Pancreas (tissue), 10 donors: ENCODE data around the gene CKLF. TPM values are rescaled to one million over a fixed set of nuclear protein-coding genes. Genes with fewer than 3 reads are reported as not detected.

Experiments
- ATAC-seq, 4 donors: fragments of 200-7000 bp; cut with Tn5 transposase; one replicate each; pipeline versions ENCODE4 v1.8.0 to v1.9.1; 2020; ENCODE audit warnings: mild to moderate bottlenecking in 4 of 4, moderate library complexity in 4 of 4
- DNase-seq, 6 donors: peaks; one replicate each; pipeline ENCODE4 v3.0.0-alpha.2; 2020
- FAIRE-seq: peaks from 2 replicates; lab custom pipeline; 2012; peaks lifted over from hg19 to GRCh38; lab: Jason Lieb, UNC
- H3K27ac ChIP-seq, 4 donors: fragments of 200-600 bp; sonication (generic); 1 replicate in 3 of 4; 2 replicates in 1 of 4; pipeline versions ENCODE4 v1.5.0 to v1.8.0; 2020
- H3K27me3 ChIP-seq, 4 donors: fragments of 200-600 bp; one replicate each; pipeline ENCODE4 v1.8.0; 2021
- H3K36me3 ChIP-seq, 3 donors: fragments of 200-600 bp; sonication (generic) in 1 of 3; one replicate each; pipeline versions ENCODE4 v1.5.0 to v1.8.0; 2020 to 2021
- H3K4me1 ChIP-seq, 3 donors: fragments of 200-600 bp; one replicate each; pipeline ENCODE4 v1.8.0; 2021
- H3K4me3 ChIP-seq, 4 donors: fragments of 200-600 bp; sonication (generic) in 2 of 4; one replicate each; pipeline versions ENCODE4 v1.5.0 to v1.8.0; 2020 to 2021
- H3K9me3 ChIP-seq, 4 donors: fragments of 200-600 bp; one replicate each; pipeline ENCODE4 v1.8.0; 2021
- WGBS, 2 donors: extraction: QIAGEN DNeasy Blood & Tissue Kit; methylation state at CpG; one replicate each; pipeline ENCODE4 v1.1.7; 2013; 5-methylcytosine and 5-hydroxymethylcytosine counted together
- intact Hi-C, 3 donors: fragments of 100-400 bp; cut with DNase I; formaldehyde crosslinking; loops; one replicate each; pipeline versions ENCODE4 v1.11.1 to v1.14.2; 2022
- polyA plus RNA-seq, 2 donors: library from polyadenylated mRNA; stranded (reverse); fragments of 200-250 nt; gene quantifications; one replicate each; pipeline ENCODE4 v1.2.3, GENCODE V29; 2013
- total RNA-seq, 6 donors: library from RNA; stranded (reverse); fragmentation: NEBNext Ultra II Directional in 4 of 6; extraction: Animal tissue kit (Norgen Biotek cat#: 25700) in 4 of 6; gene quantifications; one replicate each; pipeline versions ENCODE4 v1.2.1 to v1.2.4, GENCODE V29; 2021 to 2023
- TF ChIP-seq, protein P1 (sequence below), 4 donors: fragments of 200-600 bp; sonication (generic) in 3 of 4; IDR thresholded peaks; one replicate each; pipeline versions ENCODE4 v1.5.0 to v1.8.0; 2021; ENCODE audit warnings: antibody characterized with exemption in 4 of 4
- donor health status: healthy with polysubstance abuse.
- donor health status: DM: no; HTN: no; CAD: no; lungs with moderate emphysema.
- donor health status: DM: no; HTN: no; CAD: no.
- donor health status: control.
- donor health status: control.
- donor health status: Bipolar disorder and iron deficiency.
- donor health status: DM: yes; HTN: yes; CAD: no.
- donor health status: DM: no; HTN: no; CAD: no.
- donor health status: DM: no; HTN: no; CAD: no.
- donor health status: DM: yes; HTN: yes; CAD: no.

Gene CKLF
- total and polyA plus RNA-seq, 8 donors: 5.9 to 26.1 (median 11.0) TPM

DNA sequence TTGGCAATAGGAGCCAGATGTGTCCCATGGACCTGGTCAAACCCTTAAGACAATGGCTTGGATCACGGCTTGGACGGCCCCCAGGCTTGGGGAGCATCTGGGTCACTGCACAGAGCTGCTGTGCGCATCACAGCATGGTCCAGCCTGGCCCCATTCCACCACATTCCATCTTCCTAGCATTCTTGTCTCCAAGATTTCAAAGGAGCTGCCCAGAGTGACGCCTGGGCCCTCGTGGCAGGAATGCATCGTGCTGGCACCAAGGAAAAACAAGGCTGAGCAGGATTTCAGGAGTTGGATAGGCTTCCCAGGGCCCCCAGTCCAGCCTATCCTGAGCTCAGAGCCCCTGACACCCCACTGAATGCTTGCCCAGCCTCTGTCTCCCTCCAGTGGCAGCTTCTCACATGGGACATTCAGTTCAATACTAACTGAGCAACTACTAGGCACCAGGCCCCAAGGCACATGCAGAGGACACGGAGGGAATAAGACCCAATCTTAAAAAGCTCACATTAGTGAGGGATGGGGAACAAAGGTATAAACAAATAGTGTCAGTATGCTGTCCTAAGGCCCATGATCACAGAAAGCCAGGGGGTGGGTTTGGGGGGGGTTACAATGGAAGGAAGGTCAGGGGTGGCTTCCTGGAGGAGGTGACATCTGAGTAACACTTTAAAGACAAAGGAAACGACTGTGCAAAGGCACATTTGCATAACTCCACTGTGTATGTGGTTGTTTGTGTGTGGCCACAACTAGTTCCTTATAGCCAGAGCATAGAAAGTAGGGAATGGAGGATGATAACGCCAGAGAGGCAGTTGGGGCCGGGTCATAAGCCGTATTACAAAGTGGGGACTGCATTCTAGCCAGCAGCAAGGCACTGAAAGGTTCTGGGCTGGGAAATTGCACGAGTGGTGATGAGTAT, 36.5 kb upstream of the CKLF start:
- intact Hi-C loops: no loop called here
- ATAC-seq (no peak), FAIRE-seq (no peak), DNase-seq (peak in 2 of 6 donors; percentile 50)
- peaks cover 0 to 4% (median 0%) of the 10 kb centered on the region in 3 donors for H3K36me3 ChIP-seq
- H3K9me3 ChIP-seq: no peaks in the 10 kb centered on the region
- peak overlapping the region; percentile 78 to 99 (median 98) for H3K27ac ChIP-seq
- 65 to 68% methylated on average over 12 of the region's 12 CpGs for WGBS, 2 donors
- H3K4me3 ChIP-seq: no peak overlapping the region
- H3K4me1 ChIP-seq: peaks cover 35 to 49% (median 38%) of the 10 kb centered on the region in 3 donors
- TF ChIP-seq, protein P1, sequence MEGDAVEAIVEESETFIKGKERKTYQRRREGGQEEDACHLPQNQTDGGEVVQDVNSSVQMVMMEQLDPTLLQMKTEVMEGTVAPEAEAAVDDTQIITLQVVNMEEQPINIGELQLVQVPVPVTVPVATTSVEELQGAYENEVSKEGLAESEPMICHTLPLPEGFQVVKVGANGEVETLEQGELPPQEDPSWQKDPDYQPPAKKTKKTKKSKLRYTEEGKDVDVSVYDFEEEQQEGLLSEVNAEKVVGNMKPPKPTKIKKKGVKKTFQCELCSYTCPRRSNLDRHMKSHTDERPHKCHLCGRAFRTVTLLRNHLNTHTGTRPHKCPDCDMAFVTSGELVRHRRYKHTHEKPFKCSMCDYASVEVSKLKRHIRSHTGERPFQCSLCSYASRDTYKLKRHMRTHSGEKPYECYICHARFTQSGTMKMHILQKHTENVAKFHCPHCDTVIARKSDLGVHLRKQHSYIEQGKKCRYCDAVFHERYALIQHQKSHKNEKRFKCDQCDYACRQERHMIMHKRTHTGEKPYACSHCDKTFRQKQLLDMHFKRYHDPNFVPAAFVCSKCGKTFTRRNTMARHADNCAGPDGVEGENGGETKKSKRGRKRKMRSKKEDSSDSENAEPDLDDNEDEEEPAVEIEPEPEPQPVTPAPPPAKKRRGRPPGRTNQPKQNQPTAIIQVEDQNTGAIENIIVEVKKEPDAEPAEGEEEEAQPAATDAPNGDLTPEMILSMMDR (IDR thresholded peaks at IDR 0.05): no peak
- no peaks in the 10 kb centered on the region for H3K27me3 ChIP-seq

DNA sequence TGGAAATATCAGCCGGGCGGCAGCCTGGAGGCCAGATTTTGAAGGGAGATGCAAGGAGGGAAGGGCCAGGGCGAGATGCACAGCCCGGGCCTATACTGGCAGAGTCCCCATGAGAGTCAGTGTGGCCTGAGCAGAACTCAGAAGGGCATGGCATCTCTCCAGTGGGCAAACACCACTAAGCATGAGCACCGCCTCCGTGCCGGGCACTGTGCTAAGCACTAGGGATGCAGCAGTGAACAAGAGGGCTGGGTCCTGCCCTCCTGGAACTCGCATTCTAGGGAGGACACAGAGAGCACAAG, 35.9 kb upstream of the CKLF start:
- FAIRE-seq: no peak
- TF ChIP-seq, protein P1 (IDR thresholded peaks at IDR 0.05): no peak
- peaks cover 29 to 46% (median 33%) of the 10 kb centered on the region in 3 donors for H3K4me1 ChIP-seq

DNA sequence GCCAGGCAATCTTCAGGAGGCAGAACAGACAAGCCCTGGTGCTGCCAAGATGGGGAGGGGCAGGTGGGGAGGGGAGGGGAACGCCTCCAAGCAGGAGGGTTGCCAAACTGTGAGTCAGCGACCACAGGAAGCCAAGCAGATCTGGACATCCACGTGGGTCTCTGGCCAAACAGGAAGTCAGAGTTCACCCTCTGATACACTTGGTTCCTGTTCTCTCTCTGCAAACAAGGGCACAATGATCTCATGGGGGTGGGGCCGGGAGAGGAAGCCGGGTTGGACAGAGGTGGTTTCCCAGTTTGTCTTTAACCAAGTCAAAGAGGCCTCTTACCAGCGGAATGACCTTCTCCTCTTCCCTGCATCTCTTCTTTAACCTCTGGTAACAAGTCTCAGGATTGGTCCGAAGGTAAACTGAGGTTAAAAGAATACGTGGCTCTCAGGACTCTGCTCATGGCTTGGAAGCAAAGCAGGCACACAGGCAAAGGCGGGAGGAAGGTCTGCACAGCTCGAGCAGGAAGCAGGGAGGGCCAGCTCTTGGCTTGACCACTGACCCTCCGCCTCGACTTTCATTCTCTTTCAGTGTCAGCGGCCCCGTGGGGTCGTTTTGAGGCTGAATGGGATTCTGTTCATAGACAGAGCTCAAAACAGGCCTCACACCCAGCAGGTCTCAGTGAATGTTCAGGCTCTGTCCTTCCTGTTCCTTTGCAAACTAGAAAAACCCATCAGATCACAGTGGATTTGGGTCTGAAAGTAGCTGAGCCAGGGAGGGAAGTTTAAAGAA, 35.4 kb upstream of the CKLF start:
- TF ChIP-seq, protein P1 (IDR thresholded peaks at IDR 0.05): no peak
- DNase-seq: peak; percentile 89 to 99 (median 98)
- intact Hi-C loops: no loop called here
- Histone ChIP-seq H3K4me3 (peak overlapping the region in 2 of 4 donors; percentile 4 to 26), H3K27ac (peak overlapping the region; percentile 96 to 100 (median 99)), H3K36me3 (peaks cover 0 to 4% (median 0%) of the 10 kb centered on the region in 3 donors), H3K27me3 (no peaks in the 10 kb centered on the region), H3K4me1 (peaks cover 25 to 41% (median 28%) of the 10 kb centered on the region in 3 donors), H3K9me3 (no peaks in the 10 kb centered on the region)
- peak; percentile 87 for FAIRE-seq
- ATAC-seq: peak; percentile 92 to 97 (median 95)
- 23 to 26% methylated on average over 15 of the region's 15 CpGs for WGBS, 2 donors

More for the DNA sequence above, 35.9 kb upstream of the CKLF start:
- no peak for DNase-seq
- intact Hi-C loops: no loop called here
- Histone ChIP-seq H3K4me3 (no peak overlapping the region), H3K27ac (peak overlapping the region; percentile 78 to 99 (median 98)), H3K9me3 (no peaks in the 10 kb centered on the region), H3K27me3 (no peaks in the 10 kb centered on the region), H3K36me3 (peaks cover 0 to 4% (median 0%) of the 10 kb centered on the region in 3 donors)
- WGBS, 2 donors: 10 to 15% methylated on average over 8 of the region's 8 CpGs
- peak; percentile 62 to 73 (median 66) for ATAC-seq

DNA sequence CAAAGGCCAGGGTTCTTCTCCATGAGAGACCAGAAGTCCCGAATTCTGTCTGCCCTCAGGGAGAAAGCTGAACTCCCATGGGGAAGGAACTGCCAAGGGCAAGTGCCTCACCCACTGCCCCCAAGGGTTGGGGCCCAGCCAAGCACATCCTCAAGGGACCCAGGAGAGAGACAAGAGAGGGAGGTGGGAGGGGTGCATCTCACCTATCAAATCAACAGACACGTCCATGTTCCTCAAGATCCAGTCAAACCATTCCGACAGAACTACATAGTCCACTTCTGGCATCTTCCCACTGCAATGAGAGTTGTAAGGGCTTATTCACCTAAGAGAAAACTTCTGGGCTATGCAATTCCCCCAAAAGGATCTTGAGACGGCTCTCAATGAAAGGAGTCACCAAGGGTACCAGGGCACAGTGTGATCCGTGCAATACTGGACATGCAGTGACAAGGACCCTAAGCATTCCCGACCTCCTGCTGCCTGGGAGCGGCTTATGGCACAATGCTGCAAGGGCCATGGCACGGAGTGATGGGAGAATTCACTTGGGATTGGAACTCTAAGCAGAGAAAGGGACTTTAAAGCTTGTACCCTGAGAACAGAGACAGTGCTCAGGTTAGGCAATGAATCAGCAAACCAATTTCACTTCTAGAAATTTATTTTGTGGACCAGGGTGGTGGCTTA, 34.7 kb upstream of the CKLF start:
- peaks cover 0 to 4% (median 0%) of the 10 kb centered on the region in 3 donors for H3K36me3 ChIP-seq
- H3K4me1 ChIP-seq: peaks cover 19 to 34% (median 20%) of the 10 kb centered on the region in 3 donors
- H3K4me3 ChIP-seq: peak overlapping the region in 1 of 4 donors; percentile 26
- no peaks in the 10 kb centered on the region for H3K27me3 ChIP-seq
- ATAC-seq: no peak
- H3K27ac ChIP-seq: peak overlapping the region; percentile 96 to 100 (median 99)
- no peaks in the 10 kb centered on the region for H3K9me3 ChIP-seq
- FAIRE-seq: no peak
- 83 to 87% methylated on average over 8 of the region's 8 CpGs for WGBS, 2 donors
- DNase-seq: peak in 1 of 6 donors; percentile 55
- TF ChIP-seq, protein P1 (IDR thresholded peaks at IDR 0.05): no peak
- intact Hi-C loops: no loop called here
